ENCODE results near the gene EDC3. TPM values are rescaled to one million over a fixed set of nuclear protein-coding genes. Genes with fewer than 3 reads are reported as not detected.

Gene EDC3
- total RNA-seq, 1 donor from 2014 or later, result 49.5 TPM

GRCh38 chr15:74613089-74613952 lies 82.5 kb downstream of the EDC3 start:
- Mint-ChIP-seq H3K9me3 (no peaks in the 10 kb centered on the region), H3K36me3 (ENCODE audit: low read depth) (peaks cover 6% of the 10 kb centered on the region), H3K4me3 (peak overlapping the region; percentile 28), H3K27me3 (no peaks in the 10 kb centered on the region), H3K4me1 (peaks cover 18% of the 10 kb centered on the region), H3K27ac (peak overlapping the region; percentile 63)
- DNase-seq (no peak), ATAC-seq (ENCODE audit: low read depth) (no peak)
- CTCF ChIA-PET, result interaction anchor here (0.9 to 10.6 kb wide), 3 partner anchors 19 to 187 kb away, joined by 3 to 136 read pairs (median 5); no protein-coding TSS in a partner anchor
- POLR2A ChIA-PET, result interaction anchor here (0.7 to 4.5 kb wide), 5 partner anchors 14 to 164 kb away, joined by 3 to 37 read pairs (median 8); partner anchors contain the start of genes ARID3B and UBL7
- TF ChIP-seq CTCF (IDR thresholded peaks at IDR 0.05), result no peak
- intact Hi-C loops (cut with micrococcal nuclease), result loop anchor here (10.0 kb wide), 1 partner anchor 979 kb away; the partner anchor contains the start of gene NPTN

- DNase-seq (no peak), ATAC-seq (ENCODE audit: low read depth) (no peak)
- no peak for TF ChIP-seq CTCF (IDR thresholded peaks at IDR 0.05)
- Mint-ChIP-seq H3K27me3 (no peaks in the 10 kb centered on the region), H3K36me3 (ENCODE audit: low read depth) (peaks cover 6% of the 10 kb centered on the region), H3K27ac (no peak overlapping the region), H3K9me3 (no peaks in the 10 kb centered on the region), H3K4me1 (peaks cover 14% of the 10 kb centered on the region), H3K4me3 (peak overlapping the region; percentile 28)
- CTCF ChIA-PET, result interaction anchor here (10.6 kb wide), 1 partner anchor 20 kb away, joined by 136 read pairs; no protein-coding TSS in a partner anchor
- intact Hi-C loops (cut with micrococcal nuclease), result loop anchor here (10.0 kb wide), 1 partner anchor 978 kb away; the partner anchor contains the start of gene NPTN
- POLR2A ChIA-PET, result no interaction called here
Observed at GRCh38 chr15:74612677-74613076, 83.1 kb downstream of the EDC3 start.

- no peak for TF ChIP-seq CTCF (IDR thresholded peaks at IDR 0.05)
- POLR2A ChIA-PET, result no interaction called here
- Mint-ChIP-seq H3K27ac (no peak overlapping the region), H3K4me1 (peaks cover 5% of the 10 kb centered on the region), H3K9me3 (no peaks in the 10 kb centered on the region), H3K27me3 (no peaks in the 10 kb centered on the region), H3K4me3 (no peak overlapping the region), H3K36me3 (ENCODE audit: low read depth) (peaks cover 3% of the 10 kb centered on the region)
- ATAC-seq (ENCODE audit: low read depth) (no peak), DNase-seq (no peak)
- intact Hi-C loops (cut with micrococcal nuclease), result loop anchor here (10.0 kb wide), 1 partner anchor 977 kb away; the partner anchor contains the start of gene NPTN
- CTCF ChIA-PET, result no interaction called here
Observed at GRCh38 chr15:74611834-74612233, 84.0 kb downstream of the EDC3 start.

- peaks cover 1% of the 10 kb centered on the region for H3K36me3 Mint-ChIP-seq (ENCODE audit: low read depth)
- CTCF ChIA-PET, result no interaction called here
- H3K4me3 Mint-ChIP-seq, result no peak overlapping the region
- H3K9me3 Mint-ChIP-seq, result no peaks in the 10 kb centered on the region
- H3K27me3 Mint-ChIP-seq, result no peaks in the 10 kb centered on the region
- ATAC-seq (ENCODE audit: low read depth) (no peak), DNase-seq (no peak)
- intact Hi-C loops (cut with micrococcal nuclease), result loop anchor here (10.0 kb wide), 1 partner anchor 977 kb away; the partner anchor contains the start of gene NPTN
- H3K4me1 Mint-ChIP-seq, result peaks cover under 1% of the 10 kb centered on the region
- H3K27ac Mint-ChIP-seq, result no peak overlapping the region
- POLR2A ChIA-PET, result no interaction called here
- TF ChIP-seq CTCF (IDR thresholded peaks at IDR 0.05), result no peak
Observed at GRCh38 chr15:74611341-74611740, 84.5 kb downstream of the EDC3 start.

GRCh38 chr15:74610302-74610951 lies 85.4 kb downstream of the EDC3 start:
- TF ChIP-seq CTCF (IDR thresholded peaks at IDR 0.05), result no peak
- ATAC-seq (ENCODE audit: low read depth), result no peak
- ChIA-PET POLR2A (no interaction called here), CTCF (no interaction called here)
- Mint-ChIP-seq H3K9me3 (no peaks in the 10 kb centered on the region), H3K4me3 (no peak overlapping the region), H3K36me3 (ENCODE audit: low read depth) (no peaks in the 10 kb centered on the region), H3K27ac (no peak overlapping the region), H3K27me3 (no peaks in the 10 kb centered on the region), H3K4me1 (no peaks in the 10 kb centered on the region)
- DNase-seq, result no peak
- intact Hi-C loops (cut with micrococcal nuclease), result loop anchor here (10.0 kb wide), 1 partner anchor 976 kb away; the partner anchor contains the start of gene NPTN
